ENCODE data around the gene TAOK3. TPM values are rescaled to one million over a fixed set of nuclear protein-coding genes. Genes with fewer than 3 reads are reported as not detected.

TAOK3 gene
- total and polyA plus RNA-seq, 2 of the 8 experiments (the other 6 are each of a cell fraction or from before 2014, with no cell fraction given): 5.2 to 9.3 TPM

- TF ChIP-seq HDAC2 (IDR thresholded peaks at IDR 0.05; ENCODE audit: borderline replicate concordance in 1 of 2, low read depth in 2 of 2, low read length in 2 of 2) (no peak), NANOG (IDR thresholded peaks at IDR 0.05; ENCODE audit: insufficient read depth, low read depth, low read length, poor library complexity, severe bottlenecking) (no peak), SIN3A (conservative IDR thresholded peaks at IDR 0.05 in 1 of 2, IDR thresholded peaks at IDR 0.05 in 1 of 2; ENCODE audit: low read depth in 1 of 2, low read length in 2 of 2) (no peak), SIX5 (IDR thresholded peaks at IDR 0.05; ENCODE audit: low read depth, low read length) (no peak)
- TF ChIP-seq, protein P1, sequence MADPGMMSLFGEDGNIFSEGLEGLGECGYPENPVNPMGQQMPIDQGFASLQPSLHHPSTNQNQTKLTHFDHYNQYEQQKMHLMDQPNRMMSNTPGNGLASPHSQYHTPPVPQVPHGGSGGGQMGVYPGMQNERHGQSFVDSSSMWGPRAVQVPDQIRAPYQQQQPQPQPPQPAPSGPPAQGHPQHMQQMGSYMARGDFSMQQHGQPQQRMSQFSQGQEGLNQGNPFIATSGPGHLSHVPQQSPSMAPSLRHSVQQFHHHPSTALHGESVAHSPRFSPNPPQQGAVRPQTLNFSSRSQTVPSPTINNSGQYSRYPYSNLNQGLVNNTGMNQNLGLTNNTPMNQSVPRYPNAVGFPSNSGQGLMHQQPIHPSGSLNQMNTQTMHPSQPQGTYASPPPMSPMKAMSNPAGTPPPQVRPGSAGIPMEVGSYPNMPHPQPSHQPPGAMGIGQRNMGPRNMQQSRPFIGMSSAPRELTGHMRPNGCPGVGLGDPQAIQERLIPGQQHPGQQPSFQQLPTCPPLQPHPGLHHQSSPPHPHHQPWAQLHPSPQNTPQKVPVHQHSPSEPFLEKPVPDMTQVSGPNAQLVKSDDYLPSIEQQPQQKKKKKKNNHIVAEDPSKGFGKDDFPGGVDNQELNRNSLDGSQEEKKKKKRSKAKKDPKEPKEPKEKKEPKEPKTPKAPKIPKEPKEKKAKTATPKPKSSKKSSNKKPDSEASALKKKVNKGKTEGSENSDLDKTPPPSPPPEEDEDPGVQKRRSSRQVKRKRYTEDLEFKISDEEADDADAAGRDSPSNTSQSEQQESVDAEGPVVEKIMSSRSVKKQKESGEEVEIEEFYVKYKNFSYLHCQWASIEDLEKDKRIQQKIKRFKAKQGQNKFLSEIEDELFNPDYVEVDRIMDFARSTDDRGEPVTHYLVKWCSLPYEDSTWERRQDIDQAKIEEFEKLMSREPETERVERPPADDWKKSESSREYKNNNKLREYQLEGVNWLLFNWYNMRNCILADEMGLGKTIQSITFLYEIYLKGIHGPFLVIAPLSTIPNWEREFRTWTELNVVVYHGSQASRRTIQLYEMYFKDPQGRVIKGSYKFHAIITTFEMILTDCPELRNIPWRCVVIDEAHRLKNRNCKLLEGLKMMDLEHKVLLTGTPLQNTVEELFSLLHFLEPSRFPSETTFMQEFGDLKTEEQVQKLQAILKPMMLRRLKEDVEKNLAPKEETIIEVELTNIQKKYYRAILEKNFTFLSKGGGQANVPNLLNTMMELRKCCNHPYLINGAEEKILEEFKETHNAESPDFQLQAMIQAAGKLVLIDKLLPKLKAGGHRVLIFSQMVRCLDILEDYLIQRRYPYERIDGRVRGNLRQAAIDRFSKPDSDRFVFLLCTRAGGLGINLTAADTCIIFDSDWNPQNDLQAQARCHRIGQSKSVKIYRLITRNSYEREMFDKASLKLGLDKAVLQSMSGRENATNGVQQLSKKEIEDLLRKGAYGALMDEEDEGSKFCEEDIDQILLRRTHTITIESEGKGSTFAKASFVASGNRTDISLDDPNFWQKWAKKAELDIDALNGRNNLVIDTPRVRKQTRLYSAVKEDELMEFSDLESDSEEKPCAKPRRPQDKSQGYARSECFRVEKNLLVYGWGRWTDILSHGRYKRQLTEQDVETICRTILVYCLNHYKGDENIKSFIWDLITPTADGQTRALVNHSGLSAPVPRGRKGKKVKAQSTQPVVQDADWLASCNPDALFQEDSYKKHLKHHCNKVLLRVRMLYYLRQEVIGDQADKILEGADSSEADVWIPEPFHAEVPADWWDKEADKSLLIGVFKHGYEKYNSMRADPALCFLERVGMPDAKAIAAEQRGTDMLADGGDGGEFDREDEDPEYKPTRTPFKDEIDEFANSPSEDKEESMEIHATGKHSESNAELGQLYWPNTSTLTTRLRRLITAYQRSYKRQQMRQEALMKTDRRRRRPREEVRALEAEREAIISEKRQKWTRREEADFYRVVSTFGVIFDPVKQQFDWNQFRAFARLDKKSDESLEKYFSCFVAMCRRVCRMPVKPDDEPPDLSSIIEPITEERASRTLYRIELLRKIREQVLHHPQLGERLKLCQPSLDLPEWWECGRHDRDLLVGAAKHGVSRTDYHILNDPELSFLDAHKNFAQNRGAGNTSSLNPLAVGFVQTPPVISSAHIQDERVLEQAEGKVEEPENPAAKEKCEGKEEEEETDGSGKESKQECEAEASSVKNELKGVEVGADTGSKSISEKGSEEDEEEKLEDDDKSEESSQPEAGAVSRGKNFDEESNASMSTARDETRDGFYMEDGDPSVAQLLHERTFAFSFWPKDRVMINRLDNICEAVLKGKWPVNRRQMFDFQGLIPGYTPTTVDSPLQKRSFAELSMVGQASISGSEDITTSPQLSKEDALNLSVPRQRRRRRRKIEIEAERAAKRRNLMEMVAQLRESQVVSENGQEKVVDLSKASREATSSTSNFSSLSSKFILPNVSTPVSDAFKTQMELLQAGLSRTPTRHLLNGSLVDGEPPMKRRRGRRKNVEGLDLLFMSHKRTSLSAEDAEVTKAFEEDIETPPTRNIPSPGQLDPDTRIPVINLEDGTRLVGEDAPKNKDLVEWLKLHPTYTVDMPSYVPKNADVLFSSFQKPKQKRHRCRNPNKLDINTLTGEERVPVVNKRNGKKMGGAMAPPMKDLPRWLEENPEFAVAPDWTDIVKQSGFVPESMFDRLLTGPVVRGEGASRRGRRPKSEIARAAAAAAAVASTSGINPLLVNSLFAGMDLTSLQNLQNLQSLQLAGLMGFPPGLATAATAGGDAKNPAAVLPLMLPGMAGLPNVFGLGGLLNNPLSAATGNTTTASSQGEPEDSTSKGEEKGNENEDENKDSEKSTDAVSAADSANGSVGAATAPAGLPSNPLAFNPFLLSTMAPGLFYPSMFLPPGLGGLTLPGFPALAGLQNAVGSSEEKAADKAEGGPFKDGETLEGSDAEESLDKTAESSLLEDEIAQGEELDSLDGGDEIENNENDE (IDR thresholded peaks at IDR 0.05; ENCODE audit: insufficient replicate concordance, low read length): no peak
- TF ChIP-seq, protein P2, sequence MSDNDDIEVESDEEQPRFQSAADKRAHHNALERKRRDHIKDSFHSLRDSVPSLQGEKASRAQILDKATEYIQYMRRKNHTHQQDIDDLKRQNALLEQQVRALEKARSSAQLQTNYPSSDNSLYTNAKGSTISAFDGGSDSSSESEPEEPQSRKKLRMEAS (IDR thresholded peaks at IDR 0.05): no peak
Observed at GRCh38 chr12:118125743-118126118, 247.0 kb downstream of the TAOK3 start (continued).
